Heart left ventricle (tissue), 13 donors: Measurements from ENCODE around the gene PANX2.

Experiments
- POLR2A ChIP-seq, 2 donors: fragments of 450-650 bp; IDR thresholded peaks; one replicate each; pipeline ENCODE4 v1.6.1; 2017; ENCODE audit warnings: antibody characterized with exemption in 2 of 2, mild to moderate bottlenecking in 2 of 2, moderate library complexity in 2 of 2
- TF ChIP-seq, protein P1 (sequence below), 12 donors: fragments of 200-600 bp; sonication (generic) in 4 of 12; IDR thresholded peaks; one replicate each; pipeline versions ENCODE4 v1.5.0 to v1.8.0; 2018 to 2022; ENCODE audit warnings: antibody characterized with exemption in 12 of 12, mild to moderate bottlenecking in 5 of 12
- donor health status: ischemic (EF 13 %, LVEDD 7.1; RV severe dilation, severe dysfunction).
- donor health status: DM: no; HTN: yes; CAD: no.
- donor health status: DM: no; HTN: no; CAD: no.
- donor health status: ischemic (EF 25% LVEDD 6.9; RV normal size, moderate dysfunction).
- donor health status: ischemic (EF 25% LVEDD 5.7; RV mildly dilated, moderate dysfunction).
- donor health status: ischemic (EF 35%, LVEDD 5.7; RV mildly dilated, moderate dysfunction).
- donor health status: nonischemic (EF 11% LVEDD 7.7; RV severe dilation, severe dysfunction).
- donor health status: DM: yes; HTN: yes; CAD: no.
- donor health status: PGD.
- donor health status: ischemic (EF 29% LVEDD 5.4; RV normal size, mild dysfunction).
- donor health status: nonischemic (EF 23%, LVEDD 6.1; RV moderate dilation, normal function).

DNA sequence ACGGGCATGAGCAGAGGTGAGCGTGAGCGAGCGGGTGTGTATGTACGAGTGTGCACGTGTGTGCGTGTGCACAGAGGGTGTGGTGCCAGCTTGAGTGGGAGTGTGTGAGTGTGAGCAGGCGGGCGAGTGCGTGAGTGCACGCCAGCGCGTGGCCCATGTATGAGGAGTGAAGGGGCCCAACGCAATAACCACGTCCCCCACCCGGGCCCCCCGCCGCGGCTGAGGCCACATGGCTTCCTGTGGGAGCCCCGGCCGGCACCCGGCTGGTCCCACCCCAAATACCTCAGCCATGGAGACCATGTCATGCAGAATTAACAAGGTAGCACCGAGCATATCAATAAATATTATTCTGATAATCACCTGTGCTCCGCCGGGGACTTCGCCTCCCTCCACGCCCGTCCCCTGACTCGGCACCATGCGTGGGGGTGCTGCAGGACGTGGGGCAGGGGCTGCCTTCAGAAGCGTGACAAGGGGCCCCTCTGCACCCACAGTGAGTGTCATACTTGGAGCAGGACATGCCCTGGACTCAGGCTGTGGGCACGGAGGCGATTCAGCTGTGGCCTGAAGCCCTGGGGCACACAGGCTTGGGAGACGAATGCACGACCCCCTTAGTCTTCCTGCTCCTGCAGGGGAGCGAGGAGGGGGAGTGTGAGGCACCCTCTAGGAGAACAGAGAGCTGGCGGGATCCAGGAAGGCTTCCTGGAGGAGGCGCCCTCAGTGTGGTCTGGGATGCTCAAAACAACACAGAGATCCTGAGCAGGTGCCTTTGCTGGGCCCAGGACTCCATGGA lies 9.6 kb downstream of the PANX2 start:
- TF ChIP-seq, protein P1, sequence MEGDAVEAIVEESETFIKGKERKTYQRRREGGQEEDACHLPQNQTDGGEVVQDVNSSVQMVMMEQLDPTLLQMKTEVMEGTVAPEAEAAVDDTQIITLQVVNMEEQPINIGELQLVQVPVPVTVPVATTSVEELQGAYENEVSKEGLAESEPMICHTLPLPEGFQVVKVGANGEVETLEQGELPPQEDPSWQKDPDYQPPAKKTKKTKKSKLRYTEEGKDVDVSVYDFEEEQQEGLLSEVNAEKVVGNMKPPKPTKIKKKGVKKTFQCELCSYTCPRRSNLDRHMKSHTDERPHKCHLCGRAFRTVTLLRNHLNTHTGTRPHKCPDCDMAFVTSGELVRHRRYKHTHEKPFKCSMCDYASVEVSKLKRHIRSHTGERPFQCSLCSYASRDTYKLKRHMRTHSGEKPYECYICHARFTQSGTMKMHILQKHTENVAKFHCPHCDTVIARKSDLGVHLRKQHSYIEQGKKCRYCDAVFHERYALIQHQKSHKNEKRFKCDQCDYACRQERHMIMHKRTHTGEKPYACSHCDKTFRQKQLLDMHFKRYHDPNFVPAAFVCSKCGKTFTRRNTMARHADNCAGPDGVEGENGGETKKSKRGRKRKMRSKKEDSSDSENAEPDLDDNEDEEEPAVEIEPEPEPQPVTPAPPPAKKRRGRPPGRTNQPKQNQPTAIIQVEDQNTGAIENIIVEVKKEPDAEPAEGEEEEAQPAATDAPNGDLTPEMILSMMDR (IDR thresholded peaks at IDR 0.05): no peak
- TF ChIP-seq POLR2A (IDR thresholded peaks at IDR 0.05): no peak
